H9 (cell line): ENCODE results near the gene ATRIP. TPM values are rescaled to one million over a fixed set of nuclear protein-coding genes. Genes with fewer than 3 reads are reported as not detected.
A peak's percentile ranks its signal among the peaks of the same experiment; 100 is the strongest.

Source experiments
- DNase-seq: peaks from one replicate; pipeline ENCODE4 v3.0.0-alpha.2; 2017
- H2AFZ ChIP-seq: one replicate; pipeline ENCODE4 v1.6.1; 2013; ENCODE audit warnings: mild to moderate bottlenecking, low read length, control low read depth, moderate library complexity
- H2AK5ac ChIP-seq: 2 replicates; pipeline ENCODE4 v1.6.1; 2013; ENCODE audit warnings: low read length, control low read depth, mixed read lengths; ENCODE audit not compliant: insufficient read length
- H2BK120ac ChIP-seq: one replicate; pipeline ENCODE4 v1.6.1; 2013; ENCODE audit warnings: low read depth, mild to moderate bottlenecking, low read length, control low read depth, inconsistent platforms; ENCODE audit not compliant: poor library complexity, severe bottlenecking
- H2BK12ac ChIP-seq: 2 replicates; pipeline ENCODE4 v1.6.1; 2013; ENCODE audit warnings: low read length, control low read depth, mixed read lengths, low read depth; ENCODE audit not compliant: insufficient read length
- H2BK15ac ChIP-seq: 2 replicates; pipeline ENCODE4 v1.6.1; 2013; ENCODE audit warnings: low read depth, low read length, control low read depth
- H2BK20ac ChIP-seq: one replicate; pipeline ENCODE4 v1.6.1; 2013; ENCODE audit warnings: low read depth, mild to moderate bottlenecking, low read length, control low read depth, inconsistent platforms; ENCODE audit not compliant: poor library complexity, severe bottlenecking
- H2BK5ac ChIP-seq: 2 replicates; pipeline ENCODE4 v1.6.1; 2013; ENCODE audit warnings: low read length, control low read depth, mixed read lengths; ENCODE audit not compliant: insufficient read length
- H3K14ac ChIP-seq: 2 replicates; pipeline ENCODE4 v1.6.1; 2013; ENCODE audit warnings: low read length, control low read depth; ENCODE audit not compliant: insufficient read depth
- H3K18ac ChIP-seq: 2 replicates; pipeline ENCODE4 v1.6.1; 2013; ENCODE audit warnings: low read depth, mild to moderate bottlenecking, mixed read lengths, low read length, control low read depth; ENCODE audit not compliant: insufficient read length
- H3K23ac ChIP-seq: 2 replicates; pipeline ENCODE4 v1.6.1; 2013; ENCODE audit warnings: low read length, control low read depth, mixed read lengths, low read depth; ENCODE audit not compliant: insufficient read length
- H3K23me2 ChIP-seq: 2 replicates; pipeline ENCODE4 v1.6.1; 2013; ENCODE audit warnings: low read depth, mild to moderate bottlenecking, mixed read lengths, low read length, control low read depth; ENCODE audit not compliant: insufficient read length, poor library complexity, severe bottlenecking
- H3K27ac ChIP-seq: 2 replicates; pipeline ENCODE4 v1.5.1; 2013; ENCODE audit warnings: low read length, control low read depth, mixed read lengths, low read depth; ENCODE audit not compliant: insufficient read length
- H3K27me3 ChIP-seq: 2 replicates; pipeline ENCODE4 v1.6.1; 2013; ENCODE audit warnings: low read length, control low read depth, inconsistent platforms; ENCODE audit not compliant: insufficient read depth
- H3K4ac ChIP-seq: 2 replicates; pipeline ENCODE4 v1.6.1; 2013; ENCODE audit warnings: low read depth, mild to moderate bottlenecking, control low read depth, inconsistent platforms, low read length, moderate library complexity
- H3K4me1 ChIP-seq: 2 replicates; pipeline ENCODE4 v1.6.1; 2013; ENCODE audit warnings: low read length, control low read depth, inconsistent platforms; ENCODE audit not compliant: insufficient read depth
- H3K4me2 ChIP-seq: 2 replicates; pipeline ENCODE4 v1.6.1; 2013; ENCODE audit warnings: low read length, control low read depth, mixed read lengths; ENCODE audit not compliant: insufficient read length, insufficient read depth
- H3K56ac ChIP-seq: 2 replicates; pipeline ENCODE4 v1.6.1; 2013; ENCODE audit warnings: low read depth, mild to moderate bottlenecking, mixed read lengths, low read length, control low read depth; ENCODE audit not compliant: insufficient read length
- H3K79me1 ChIP-seq: 2 replicates; pipeline ENCODE4 v1.6.1; 2013; ENCODE audit warnings: low read depth, mild to moderate bottlenecking, moderate library complexity, low read length, control low read depth, inconsistent platforms; ENCODE audit not compliant: insufficient read depth, poor library complexity, severe bottlenecking
- H3K79me2 ChIP-seq: 2 replicates; pipeline ENCODE4 v1.6.1; 2013; ENCODE audit warnings: low read length, control low read depth, inconsistent platforms; ENCODE audit not compliant: insufficient read depth
- H3K9ac ChIP-seq: 2 replicates; pipeline ENCODE4 v1.6.1; 2013; ENCODE audit warnings: low read length, control low read depth, mixed read lengths; ENCODE audit not compliant: insufficient read length; ENCODE audit errors: extremely low read depth
- H3K9me3 ChIP-seq: one replicate; pipeline ENCODE4 v1.6.1; 2013; ENCODE audit warnings: low read depth, low read length, inconsistent platforms; ENCODE audit not compliant: control insufficient read depth
- H3T11ph ChIP-seq: one replicate; pipeline ENCODE4 v1.6.1; 2013; ENCODE audit warnings: mild to moderate bottlenecking, low read length, control low read depth, inconsistent platforms
- H4K20me1 ChIP-seq: one replicate; pipeline ENCODE4 v1.6.1; 2013; ENCODE audit not compliant: control insufficient read depth, insufficient read length, insufficient read depth
- H4K5ac ChIP-seq: 2 replicates; pipeline ENCODE4 v1.6.1; 2013; ENCODE audit warnings: low read depth, mild to moderate bottlenecking, mixed read lengths, low read length, control low read depth; ENCODE audit not compliant: insufficient read length
- H4K8ac ChIP-seq: replicated peaks from 2 replicates; pipeline ENCODE4 v1.6.1; 2013; ENCODE audit warnings: low read length, control low read depth, mixed read lengths, low read depth; ENCODE audit not compliant: insufficient read length
- H4K91ac ChIP-seq: 2 replicates; pipeline ENCODE4 v1.6.1; 2013; ENCODE audit warnings: low read depth, mild to moderate bottlenecking, moderate library complexity, mixed read lengths, low read length, control low read depth; ENCODE audit not compliant: insufficient read length
- H3K27ac Mint-ChIP-seq, 3 experiments: 2 replicates in 2 of 3; 3 replicates in 1 of 3; pipeline ENCODE4 v1.8.0; 2020 to 2021; ENCODE audit warnings: mixed read lengths in 3 of 3, mild to moderate bottlenecking in 1 of 3, moderate library complexity in 1 of 3
- H3K27me3 Mint-ChIP-seq: 2 replicates; pipeline ENCODE4 v1.8.0; 2021; ENCODE audit warnings: low read depth, mild to moderate bottlenecking, moderate library complexity, mixed read lengths
- H3K36me3 Mint-ChIP-seq, 3 experiments: 2 replicates in 2 of 3; 3 replicates in 1 of 3; pipeline ENCODE4 v1.8.0; 2020 to 2021; ENCODE audit warnings: low read depth in 3 of 3, mixed read lengths in 3 of 3; ENCODE audit not compliant: insufficient read depth in 1 of 3
- H3K4me1 Mint-ChIP-seq, 2 experiments: 2 replicates each; pipeline ENCODE4 v1.8.0; 2020; ENCODE audit warnings: mixed read lengths in 2 of 2
- H3K4me3 Mint-ChIP-seq, 2 experiments: 2 replicates in 1 of 2; 3 replicates in 1 of 2; pipeline ENCODE4 v1.8.0; 2020 to 2021; ENCODE audit warnings: mild to moderate bottlenecking in 2 of 2, mixed read lengths in 2 of 2, moderate library complexity in 1 of 2
- H3K9me3 Mint-ChIP-seq, 2 experiments: 2 replicates in 1 of 2; 3 replicates in 1 of 2; pipeline ENCODE4 v1.8.0; 2020; ENCODE audit warnings: mild to moderate bottlenecking in 2 of 2, mixed read lengths in 2 of 2, moderate library complexity in 1 of 2
- WGBS: extraction: QIAGEN DNeasy Blood & Tissue Kit; methylation state at CpG from one replicate; pipeline ENCODE4 v1.1.7; 2013; ENCODE audit warnings: missing lambda C conversion rate, low lambda C conversion rate, mixed read lengths; ENCODE audit not compliant: insufficient read length; ENCODE audit errors: extremely low coverage; 5-methylcytosine and 5-hydroxymethylcytosine counted together
- total RNA-seq: library from RNA; stranded (reverse); gene quantifications from 2 replicates; pipeline ENCODE4 v1.2.1, GENCODE V29; 2021
- TF ChIP-seq, protein P1 (sequence below): fragments of 200-600 bp; sonication (generic); conservative IDR thresholded peaks from 3 replicates; pipeline ENCODE4 v1.8.0; 2021; ENCODE audit warnings: antibody characterized with exemption, mild to moderate bottlenecking

Gene ATRIP
- total RNA-seq, 1 experiment from 2014 or later: 16.3 TPM

DNA sequence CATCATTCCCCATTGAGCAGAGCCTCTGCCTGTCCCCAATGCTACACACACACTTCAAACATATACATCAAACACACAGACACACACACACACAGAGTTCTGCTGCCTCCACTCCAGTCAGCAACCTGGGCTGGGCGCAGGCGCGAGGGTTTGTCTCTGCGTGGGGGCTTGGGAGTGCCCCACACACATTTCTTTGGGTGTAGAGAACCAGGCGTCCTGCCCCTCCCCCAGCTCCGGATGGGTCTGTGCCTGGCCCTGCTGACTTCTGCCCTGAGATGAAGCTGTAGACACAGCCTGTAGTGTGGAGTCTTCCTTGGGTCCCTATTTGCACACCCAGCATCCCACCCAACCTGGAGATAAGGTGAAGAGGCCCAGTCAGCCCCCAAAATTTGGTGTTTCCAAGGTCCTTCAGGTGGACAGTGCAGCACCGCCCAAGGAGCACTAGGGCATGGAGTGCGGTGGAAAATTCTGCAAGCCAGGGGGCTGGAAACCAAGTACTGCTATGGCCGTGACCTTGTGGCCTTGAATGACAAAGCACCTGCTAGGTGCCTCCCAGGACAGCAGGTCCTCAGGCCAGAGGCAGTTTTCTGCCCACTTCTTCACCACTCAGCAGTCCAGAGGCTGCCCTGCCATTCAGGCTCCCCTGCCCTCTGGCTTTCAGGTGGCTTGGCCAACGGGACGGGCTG, 47.7 kb upstream of the ATRIP start:
- no peak overlapping the region for H4K8ac ChIP-seq
- H2BK20ac ChIP-seq: no peak overlapping the region
- Mint-ChIP-seq H3K27ac (peak overlapping the region in 2 of 3 experiments; percentile 35 to 68; a peak in 2 of 7 replicates), H3K4me1 (peaks cover 10% of the 10 kb centered on the region in 2 experiments), H3K36me3 (peaks cover 7 to 30% (median 16%) of the 10 kb centered on the region in 3 experiments), H3K9me3 (no peaks in the 10 kb centered on the region), H3K4me3 (no peak overlapping the region), H3K27me3 (peaks cover 8% of the 10 kb centered on the region)
- H2BK15ac ChIP-seq: no peak overlapping the region
- H3K56ac ChIP-seq: no peak overlapping the region
- H3K4me2 ChIP-seq: no peak overlapping the region
- H3K14ac ChIP-seq: no peak overlapping the region
- TF ChIP-seq, protein P1, sequence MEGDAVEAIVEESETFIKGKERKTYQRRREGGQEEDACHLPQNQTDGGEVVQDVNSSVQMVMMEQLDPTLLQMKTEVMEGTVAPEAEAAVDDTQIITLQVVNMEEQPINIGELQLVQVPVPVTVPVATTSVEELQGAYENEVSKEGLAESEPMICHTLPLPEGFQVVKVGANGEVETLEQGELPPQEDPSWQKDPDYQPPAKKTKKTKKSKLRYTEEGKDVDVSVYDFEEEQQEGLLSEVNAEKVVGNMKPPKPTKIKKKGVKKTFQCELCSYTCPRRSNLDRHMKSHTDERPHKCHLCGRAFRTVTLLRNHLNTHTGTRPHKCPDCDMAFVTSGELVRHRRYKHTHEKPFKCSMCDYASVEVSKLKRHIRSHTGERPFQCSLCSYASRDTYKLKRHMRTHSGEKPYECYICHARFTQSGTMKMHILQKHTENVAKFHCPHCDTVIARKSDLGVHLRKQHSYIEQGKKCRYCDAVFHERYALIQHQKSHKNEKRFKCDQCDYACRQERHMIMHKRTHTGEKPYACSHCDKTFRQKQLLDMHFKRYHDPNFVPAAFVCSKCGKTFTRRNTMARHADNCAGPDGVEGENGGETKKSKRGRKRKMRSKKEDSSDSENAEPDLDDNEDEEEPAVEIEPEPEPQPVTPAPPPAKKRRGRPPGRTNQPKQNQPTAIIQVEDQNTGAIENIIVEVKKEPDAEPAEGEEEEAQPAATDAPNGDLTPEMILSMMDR: no peak
- H3K27me3 ChIP-seq: no peaks in the 10 kb centered on the region
- no peak overlapping the region for H2AK5ac ChIP-seq
- H2BK120ac ChIP-seq: no peak overlapping the region
- H3K9me3 ChIP-seq: no peaks in the 10 kb centered on the region
- H3K9ac ChIP-seq: no peak overlapping the region
- no peak overlapping the region for H2AFZ ChIP-seq
- H3K4me1 ChIP-seq: 0 out of 2 replicates have a peak, but pooled peaks cover 2% of the 10 kb centered on the region
- WGBS: no CpG with 5 or more reads among the region's 11 CpGs
- no peak overlapping the region for H3K23ac ChIP-seq
- no peaks in the 10 kb centered on the region for H3K23me2 ChIP-seq
- no peak overlapping the region for H2BK12ac ChIP-seq
- DNase-seq: peak; percentile 30
- H3K18ac ChIP-seq: no peak overlapping the region
- no peak overlapping the region for H3K4ac ChIP-seq
- no peak overlapping the region for H4K91ac ChIP-seq
- H4K20me1 ChIP-seq: no peaks in the 10 kb centered on the region
- H3K79me2 ChIP-seq: no peaks in the 10 kb centered on the region
- no peak overlapping the region for H3K27ac ChIP-seq
- no peak overlapping the region for H2BK5ac ChIP-seq
- H3K79me1 ChIP-seq: no peaks in the 10 kb centered on the region
- H3T11ph ChIP-seq: no peak overlapping the region
- H4K5ac ChIP-seq: no peak overlapping the region
